SK-N-MC (cell line): Measurements from ENCODE around the gene PLEKHG4B.
"Not testable (repeated sequence)": the region's sequence is repeated elsewhere in the genome, so short reads cannot be mapped to it uniquely, and the experiment has no call there.

ENCODE experiments used
- DNase-seq: peaks from one replicate; pipeline ENCODE4 v3.0.0-alpha.2; 2011; ENCODE audit warnings: low read depth, low spot score
- H3K27ac ChIP-seq: fragments of 200-600 bp; sonication (generic); 2 replicates; pipeline ENCODE4 v1.5.1; 2016; ENCODE audit warnings: mixed run types
- H3K36me3 ChIP-seq: fragments of 200-600 bp; sonication (generic); 2 replicates; pipeline ENCODE4 v1.6.1; 2017; ENCODE audit warnings: antibody characterized with exemption, low read length, mixed read lengths; ENCODE audit not compliant: insufficient read depth
- H3K4me3 ChIP-seq: fragments of 200-600 bp; sonication (generic); 2 replicates; pipeline ENCODE4 v1.5.1; 2016
- H3K9ac ChIP-seq: fragments of 200-600 bp; sonication (generic); 2 replicates; pipeline ENCODE4 v1.8.0; 2017; ENCODE audit warnings: mixed run types, mixed read lengths; ENCODE audit not compliant: insufficient read length
- H3K9me3 ChIP-seq: fragments of 200-600 bp; sonication (generic); 2 replicates; pipeline ENCODE4 v1.6.1; 2017; ENCODE audit warnings: low read depth, mild to moderate bottlenecking, antibody characterized with exemption, low read length, moderate library complexity, mixed read lengths
- EZH2 ChIP-seq: fragments of 200-600 bp; sonication (generic); IDR thresholded peaks from one replicate; pipeline ENCODE4 v1.6.1; 2017; ENCODE audit warnings: antibody characterized with exemption
- FOXP2 ChIP-seq: optimal IDR thresholded peaks from 2 replicates; pipeline ENCODE3; 2011; ENCODE audit warnings: mild to moderate bottlenecking, moderate library complexity; ENCODE audit not compliant: insufficient read depth; ENCODE audit errors: extremely low read length, control extremely low read depth
- POLR2AphosphoS5 ChIP-seq: IDR thresholded peaks from 2 replicates; pipeline ENCODE4 v1.6.1; 2012; ENCODE audit warnings: mild to moderate bottlenecking, low read depth, low read length, borderline replicate concordance

The PLEKHG4B gene

GRCh38 chr5:223791-224190, 131.8 kb downstream of the PLEKHG4B start:
- Histone ChIP-seq H3K27ac (no peak overlapping the region), H3K9ac (no peak overlapping the region), H3K4me3 (no peak overlapping the region), H3K36me3 (peaks cover 49% of the 10 kb centered on the region), H3K9me3 (no peaks in the 10 kb centered on the region)
- no peak for TF ChIP-seq POLR2AphosphoS5
- TF ChIP-seq FOXP2, result no peak
- TF ChIP-seq EZH2, result no peak
- DNase-seq, result no peak

- Histone ChIP-seq H3K36me3 (peaks cover 61% of the 10 kb centered on the region), H3K9me3 (no peaks in the 10 kb centered on the region), H3K4me3 (no peak overlapping the region), H3K27ac (no peak overlapping the region), H3K9ac (no peak overlapping the region)
- DNase-seq, result no peak
- no peak for TF ChIP-seq FOXP2
- TF ChIP-seq EZH2, result no peak
- TF ChIP-seq POLR2AphosphoS5, result no peak
Observed at GRCh38 chr5:225334-225733, 133.4 kb downstream of the PLEKHG4B start.

DNA sequence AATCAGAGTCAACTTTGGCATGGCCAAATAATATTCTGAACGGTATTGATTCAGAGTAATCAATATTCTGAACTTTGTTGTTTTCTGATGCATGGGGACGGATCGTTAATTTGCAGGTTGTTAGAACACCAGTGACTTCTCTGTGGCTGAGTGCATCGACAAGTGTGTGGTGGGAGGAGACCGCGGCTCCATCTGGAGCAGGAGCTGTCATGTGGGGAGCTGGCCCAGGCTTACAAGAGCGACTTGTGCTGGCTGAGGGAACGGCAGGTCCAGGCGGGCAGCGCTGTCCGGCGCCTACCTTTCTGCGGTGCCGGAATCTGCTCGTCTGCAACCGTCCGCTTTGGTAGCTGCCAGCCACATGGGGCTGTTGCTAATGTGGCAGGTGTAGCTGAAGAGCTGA, 135.4 kb downstream of the PLEKHG4B start:
- not testable (repeated sequence) for H3K9me3 ChIP-seq, H3K4me3 ChIP-seq, H3K27ac ChIP-seq, DNase-seq, H3K9ac ChIP-seq
- peaks cover 73% of the 10 kb centered on the region for H3K36me3 ChIP-seq

- no peaks in the 10 kb centered on the region for H3K9me3 ChIP-seq
- H3K9ac ChIP-seq, result no peak overlapping the region
- TF ChIP-seq EZH2, result no peak
- no peak overlapping the region for H3K27ac ChIP-seq
- H3K36me3 ChIP-seq, result peaks cover 81% of the 10 kb centered on the region
- H3K4me3 ChIP-seq, result no peak overlapping the region
- no peak for DNase-seq
Observed at GRCh38 chr5:228886-229285, 136.9 kb downstream of the PLEKHG4B start.

DNA sequence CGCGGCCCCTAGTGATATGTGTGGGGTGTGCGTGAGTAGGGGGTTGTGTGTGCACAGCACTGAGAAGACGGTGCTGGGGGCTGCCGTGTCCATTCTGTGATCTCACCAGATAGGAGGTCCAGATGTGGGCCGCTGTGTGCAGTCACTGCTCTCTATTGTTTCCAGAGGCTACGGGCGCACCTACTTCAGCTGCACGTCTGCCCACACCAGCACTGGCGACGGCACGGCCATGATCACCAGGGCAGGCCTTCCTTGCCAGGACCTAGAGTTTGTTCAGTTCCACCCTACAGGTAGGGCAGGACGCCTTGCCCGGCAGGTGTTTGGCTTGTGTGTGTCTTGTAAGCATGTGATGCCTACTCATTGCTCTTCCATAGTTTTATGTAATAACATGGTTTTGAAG, 138.7 kb downstream of the PLEKHG4B start:
- Histone ChIP-seq H3K9me3 (no peaks in the 10 kb centered on the region), H3K36me3 (peaks cover 78% of the 10 kb centered on the region), H3K9ac (no peak overlapping the region), H3K4me3 (no peak overlapping the region), H3K27ac (no peak overlapping the region)
- no peak for TF ChIP-seq POLR2AphosphoS5
- no peak for TF ChIP-seq FOXP2
- TF ChIP-seq EZH2, result no peak
- no peak for DNase-seq

DNA sequence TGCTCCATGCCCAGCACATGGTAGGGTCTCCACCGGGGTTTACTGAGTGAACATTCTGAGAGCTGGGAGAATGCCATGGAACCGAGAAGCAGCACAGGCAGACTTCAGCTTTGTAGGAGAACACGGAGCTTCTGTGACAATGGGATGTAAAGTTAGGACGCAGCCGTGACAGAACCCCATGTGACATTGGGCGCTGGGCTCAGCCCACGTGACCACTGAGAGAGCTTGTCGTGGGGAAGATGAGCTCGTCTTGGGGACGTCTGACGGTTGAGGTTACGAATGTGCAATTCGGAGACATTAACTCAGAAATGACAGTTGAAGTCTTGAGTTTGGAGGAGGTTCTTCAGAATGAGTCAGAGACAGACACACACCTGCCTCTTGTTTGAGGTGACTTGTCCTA, 139.7 kb downstream of the PLEKHG4B start:
- Histone ChIP-seq H3K9me3 (no peaks in the 10 kb centered on the region), H3K4me3 (no peak overlapping the region), H3K9ac (no peak overlapping the region), H3K36me3 (peaks cover 72% of the 10 kb centered on the region), H3K27ac (no peak overlapping the region)
- no peak for DNase-seq
- TF ChIP-seq FOXP2 (no peak), EZH2 (no peak), POLR2AphosphoS5 (no peak)

DNA sequence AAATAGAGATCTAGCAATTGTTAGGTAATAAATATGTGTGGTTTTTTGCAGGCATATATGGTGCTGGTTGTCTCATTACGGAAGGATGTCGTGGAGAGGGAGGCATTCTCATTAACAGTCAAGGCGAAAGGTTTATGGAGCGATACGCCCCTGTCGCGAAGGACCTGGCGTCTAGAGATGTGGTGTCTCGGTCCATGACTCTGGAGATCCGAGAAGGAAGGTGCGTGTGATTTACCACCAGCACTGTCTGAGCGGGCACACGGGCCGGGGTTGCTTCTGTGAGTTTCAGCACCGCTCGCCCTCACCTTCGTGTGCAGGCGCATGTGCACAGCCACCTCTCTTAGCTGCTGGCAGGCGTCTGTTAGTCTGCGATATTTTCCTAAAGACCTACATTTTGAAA, 141.5 kb downstream of the PLEKHG4B start:
- not testable (repeated sequence) for H3K9me3 ChIP-seq, H3K9ac ChIP-seq, H3K27ac ChIP-seq, DNase-seq, H3K4me3 ChIP-seq
- H3K36me3 ChIP-seq, result peaks cover 66% of the 10 kb centered on the region

DNA sequence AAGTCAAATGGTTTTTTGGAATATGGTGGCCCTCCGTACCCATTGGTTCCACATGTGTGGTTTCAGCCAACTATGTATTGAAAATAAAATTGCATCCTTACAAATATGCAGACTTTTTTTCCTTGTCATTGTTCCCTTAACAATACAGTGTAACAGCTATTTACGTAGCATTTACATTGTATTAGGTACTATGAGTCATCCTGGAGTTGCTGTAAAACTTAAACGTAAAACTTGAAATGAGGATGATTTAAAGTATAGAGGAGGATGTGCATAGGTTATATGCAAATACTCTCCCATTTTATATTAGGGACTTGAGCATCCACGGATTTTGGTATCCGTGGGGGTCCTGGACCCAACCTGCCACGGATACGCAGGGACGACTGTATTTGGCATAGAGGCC, 142.5 kb downstream of the PLEKHG4B start:
- no peaks in the 10 kb centered on the region for H3K9me3 ChIP-seq
- no peak overlapping the region for H3K4me3 ChIP-seq
- H3K27ac ChIP-seq, result no peak overlapping the region
- no peak overlapping the region for H3K9ac ChIP-seq
- TF ChIP-seq POLR2AphosphoS5 (no peak), FOXP2 (no peak), EZH2 (no peak)
- no peak for DNase-seq
- peaks cover 61% of the 10 kb centered on the region for H3K36me3 ChIP-seq

DNA sequence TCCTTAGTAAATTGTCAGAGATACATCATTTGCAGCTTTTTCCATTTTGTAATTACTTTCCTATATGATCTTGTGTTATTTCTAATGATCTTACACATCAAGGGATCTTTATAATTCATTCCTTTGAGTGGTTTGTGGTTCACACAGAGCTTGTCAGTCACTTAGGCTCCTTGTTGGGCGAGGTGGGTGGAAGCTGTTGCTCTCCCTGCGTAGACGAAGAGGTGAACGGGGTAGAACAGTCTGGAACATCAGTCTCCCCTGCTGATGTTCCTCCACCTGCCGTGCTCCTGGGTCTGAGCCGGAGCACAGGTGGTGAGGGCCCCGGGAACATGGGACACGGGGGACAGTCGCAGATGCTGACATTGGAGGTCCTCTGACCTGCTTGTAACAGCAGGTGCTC, 143.6 kb downstream of the PLEKHG4B start:
- not testable (repeated sequence) for H3K9me3 ChIP-seq, H3K4me3 ChIP-seq, H3K27ac ChIP-seq, DNase-seq, H3K9ac ChIP-seq
- peaks cover 62% of the 10 kb centered on the region for H3K36me3 ChIP-seq

GRCh38 chr5:237931-238330, 146.0 kb downstream of the PLEKHG4B start:
- not testable (repeated sequence) for H3K9ac ChIP-seq, H3K4me3 ChIP-seq, H3K9me3 ChIP-seq, DNase-seq, H3K27ac ChIP-seq
- peaks cover 70% of the 10 kb centered on the region for H3K36me3 ChIP-seq
